Left lobe of liver (tissue), 1 donor: ENCODE measurements around the gene UBE2J2. TPM values are rescaled to one million over a fixed set of nuclear protein-coding genes. Genes with fewer than 3 reads are reported as not detected.

Experiments used
- total RNA-seq: library from RNA; stranded (reverse); gene quantifications from one replicate; pipeline ENCODE4 v1.2.1, GENCODE V29; 2021
- donor health status: DM: no; HTN: yes; CAD: no.

UBE2J2 gene
- total RNA-seq, 1 donor from 2014 or later = 27.6 TPM

Other genes starting within 250 kb of the UBE2J2 start
- gene RNF223, start 199.5 kb downstream of the UBE2J2 start, total RNA-seq = not detected
- gene C1orf159, start 157.8 kb downstream of the UBE2J2 start, total RNA-seq = 8.4 TPM
- not detected for gene TTLL10, start 100.0 kb downstream of the UBE2J2 start, total RNA-seq
- not detected for gene TNFRSF18, start 67.3 kb downstream of the UBE2J2 start, total RNA-seq
- 0.38 TPM for gene TNFRSF4, start 59.7 kb downstream of the UBE2J2 start, total RNA-seq
- 166 TPM for gene SDF4, start 41.9 kb downstream of the UBE2J2 start, total RNA-seq
- gene B3GALT6, start 41.6 kb downstream of the UBE2J2 start, total RNA-seq = 9.3 TPM
- gene C1QTNF12, start 27.1 kb downstream of the UBE2J2 start, total RNA-seq = 3.5 TPM
- 5.7 TPM for gene SCNN1D, start 6.6 kb upstream of the UBE2J2 start, total RNA-seq
- 31.9 TPM for gene ACAP3, start 34.1 kb upstream of the UBE2J2 start, total RNA-seq
- gene PUSL1, start 34.7 kb upstream of the UBE2J2 start, total RNA-seq = 8.4 TPM
- 42.4 TPM for gene INTS11, start 50.8 kb upstream of the UBE2J2 start, total RNA-seq
- 40.0 TPM for gene CPTP, start 50.9 kb upstream of the UBE2J2 start, total RNA-seq
- 0.30 TPM for gene TAS1R3, start 57.4 kb upstream of the UBE2J2 start, total RNA-seq
- 50.4 TPM for gene DVL1, start 75.6 kb upstream of the UBE2J2 start, total RNA-seq
- gene MXRA8, start 84.7 kb upstream of the UBE2J2 start, total RNA-seq = 4.5 TPM
- 130 TPM for gene AURKAIP1, start 101.4 kb upstream of the UBE2J2 start, total RNA-seq
- gene CCNL2, start 125.5 kb upstream of the UBE2J2 start, total RNA-seq = 127 TPM
- gene MRPL20, start 133.4 kb upstream of the UBE2J2 start, total RNA-seq = 52.9 TPM
- 1.0 TPM for gene ANKRD65, start 147.4 kb upstream of the UBE2J2 start, total RNA-seq
- gene VWA1, start 161.8 kb upstream of the UBE2J2 start, total RNA-seq = 91.0 TPM
- 2.9 TPM for gene ATAD3C, start 175.8 kb upstream of the UBE2J2 start, total RNA-seq
- gene ATAD3B, start 197.9 kb upstream of the UBE2J2 start, total RNA-seq = 16.0 TPM
- 16.3 TPM for gene ATAD3A, start 238.3 kb upstream of the UBE2J2 start, total RNA-seq